ENCODE measurements around the gene SEC23B.

DNA sequence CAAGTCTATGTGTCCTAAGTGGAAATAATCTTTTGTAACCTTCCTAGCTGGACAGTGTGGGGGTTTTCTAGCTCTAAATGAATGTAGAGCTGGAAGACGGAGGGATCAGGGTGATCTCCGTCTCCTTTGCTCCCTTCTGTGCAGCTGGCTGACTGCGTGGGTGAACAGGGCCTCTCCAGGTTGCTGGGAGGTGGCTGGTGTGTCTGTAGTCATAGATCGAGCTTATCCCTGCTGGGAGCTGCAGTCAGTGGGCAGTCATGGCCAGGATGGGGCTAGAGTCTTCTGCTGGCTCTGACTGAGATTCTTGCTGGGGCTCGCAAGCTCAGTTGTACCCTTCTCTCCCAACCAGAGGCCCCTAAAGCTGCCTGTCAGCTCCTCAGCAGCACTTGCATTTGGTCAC lies 6.4 kb downstream of the SEC23B start:
- TF ChIP-seq CTCF (IDR thresholded peaks at IDR 0.05), result no peak
- TF ChIP-seq POLR2A (IDR thresholded peaks at IDR 0.05), result no peak

All from lower leg skin (tissue), 3 donors.